Measurements from ENCODE around the gene LLGL2. TPM values are rescaled to one million over a fixed set of nuclear protein-coding genes. Genes with fewer than 3 reads are reported as not detected.

Gene LLGL2
- total RNA-seq, 1 donor from 2014 or later, result 82.1 TPM

DNA sequence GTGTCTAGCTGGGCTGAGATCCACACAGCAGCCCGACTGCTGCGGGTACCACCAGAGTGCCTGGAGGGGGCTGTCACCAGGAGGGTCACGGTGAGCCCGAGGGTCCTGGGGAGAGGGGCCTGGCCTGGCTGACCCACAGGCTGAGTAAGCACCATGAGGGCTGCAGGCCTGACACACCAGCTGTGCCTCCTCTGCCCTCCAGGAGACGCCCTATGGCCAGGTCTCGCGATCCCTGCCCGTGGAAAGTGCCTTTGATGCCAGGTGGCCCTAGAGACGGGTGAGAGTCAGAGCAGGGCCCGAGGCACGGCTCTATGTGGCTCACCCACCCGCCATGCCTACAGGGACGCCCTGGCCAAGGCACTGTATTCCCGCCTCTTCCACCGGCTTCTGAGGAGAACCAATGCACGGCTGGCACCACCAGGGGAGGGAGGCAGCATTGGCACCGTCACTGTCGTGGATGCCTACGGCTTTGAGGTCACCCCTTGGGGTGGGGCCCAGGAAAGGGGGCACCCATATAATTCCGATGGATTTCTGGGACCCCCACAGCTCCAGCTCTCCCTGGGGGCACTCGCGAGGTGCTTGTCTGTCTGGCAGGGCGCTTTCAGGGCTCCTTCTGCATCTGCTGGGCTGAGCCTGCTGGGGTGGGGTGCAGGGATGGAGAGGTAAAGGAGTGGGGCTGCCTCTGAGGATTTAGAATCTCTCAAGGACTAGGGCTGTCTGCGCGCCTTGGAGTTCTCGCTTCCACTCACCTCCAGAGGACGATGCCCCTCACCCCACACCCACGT, 69.2 kb downstream of the LLGL2 start:
- peak; percentile 10 for ATAC-seq

DNA sequence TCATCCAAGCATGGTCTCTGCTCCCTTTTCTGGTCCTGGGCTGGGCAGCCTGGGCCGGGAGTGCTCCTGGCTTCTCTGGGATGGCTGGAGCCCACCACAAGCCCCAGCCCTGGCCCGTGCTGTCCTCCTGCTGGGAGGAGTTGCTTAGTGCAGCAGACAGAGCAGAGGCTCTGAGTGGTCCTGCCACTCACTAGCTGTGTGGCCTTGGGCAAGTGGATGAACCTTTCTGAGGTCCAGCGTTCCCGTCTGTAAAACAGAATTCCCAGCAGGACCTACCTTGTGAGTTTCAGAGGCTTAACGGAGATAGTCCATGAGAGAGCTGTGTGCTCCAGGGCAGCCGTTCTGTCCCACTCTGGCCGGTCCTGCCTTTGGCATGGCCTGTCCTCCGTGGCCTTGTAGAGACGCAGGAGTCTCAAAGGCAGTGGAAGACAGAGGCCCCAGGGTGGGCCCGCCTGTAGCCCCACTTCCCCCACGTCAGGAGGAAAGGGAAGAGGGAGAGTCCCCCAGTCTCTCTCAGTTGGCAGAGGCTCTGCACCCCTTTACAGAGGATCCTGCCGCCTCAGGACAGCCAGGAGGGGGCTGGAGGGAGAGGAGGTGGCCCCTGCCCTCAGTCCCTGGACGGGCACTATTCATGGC, 69.9 kb downstream of the LLGL2 start:
- no peak for ATAC-seq

DNA sequence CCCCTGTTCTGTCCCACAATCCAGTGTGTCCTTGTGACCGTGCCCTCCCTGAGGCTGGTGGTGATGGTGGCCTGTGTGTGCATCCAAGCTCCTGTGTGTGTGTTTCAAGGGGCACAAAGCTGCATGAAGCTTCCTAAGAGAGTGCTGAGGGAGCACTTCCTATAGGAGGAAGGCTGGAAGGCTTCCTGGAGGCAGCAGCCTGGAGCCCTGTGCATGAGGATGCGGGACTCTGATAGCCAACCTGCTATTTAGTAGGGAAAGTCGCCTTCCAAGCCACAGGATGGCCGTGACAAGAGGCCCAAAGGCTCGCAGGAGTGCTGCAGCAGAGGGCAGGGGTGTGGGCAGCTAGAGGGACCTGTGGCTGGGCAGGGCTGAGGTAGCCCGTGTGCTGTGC, 70.4 kb downstream of the LLGL2 start:
- ATAC-seq, result no peak

DNA sequence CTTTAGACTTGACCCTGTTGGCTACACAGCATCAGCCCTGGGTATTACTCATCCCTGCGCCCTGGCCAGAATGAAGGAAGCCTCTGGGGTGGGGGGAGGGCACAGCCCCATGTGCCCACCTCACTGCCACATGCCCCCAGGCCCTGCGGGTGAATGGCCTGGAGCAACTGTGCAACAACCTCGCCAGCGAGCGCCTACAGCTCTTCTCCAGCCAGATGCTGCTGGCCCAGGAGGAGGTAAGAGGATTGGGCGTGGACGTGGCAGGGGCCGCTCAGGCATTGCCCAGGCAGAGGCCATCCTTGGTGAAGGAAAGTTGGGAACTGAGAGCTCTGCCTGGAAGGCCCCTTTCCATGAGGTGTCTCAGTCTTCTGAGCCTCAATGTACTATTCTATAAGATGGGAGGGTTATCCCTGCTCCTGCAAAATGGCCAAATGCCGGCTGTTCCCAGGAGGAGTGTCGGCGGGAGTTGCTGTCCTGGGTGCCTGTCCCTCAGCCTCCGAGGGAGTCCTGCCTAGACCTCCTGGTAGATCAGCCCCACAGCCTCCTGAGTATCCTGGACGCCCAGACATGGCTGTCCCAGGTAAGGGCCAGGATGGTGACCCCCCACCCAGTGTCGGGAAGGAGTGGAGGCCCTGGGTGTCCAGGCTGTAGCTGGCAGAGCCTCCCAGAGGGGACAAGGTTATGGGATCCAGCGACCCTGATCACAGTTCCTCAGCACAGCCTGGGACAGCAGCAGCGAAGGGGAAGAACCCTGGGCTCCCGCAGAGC, 71.0 kb downstream of the LLGL2 start:
- ATAC-seq, result no peak

DNA sequence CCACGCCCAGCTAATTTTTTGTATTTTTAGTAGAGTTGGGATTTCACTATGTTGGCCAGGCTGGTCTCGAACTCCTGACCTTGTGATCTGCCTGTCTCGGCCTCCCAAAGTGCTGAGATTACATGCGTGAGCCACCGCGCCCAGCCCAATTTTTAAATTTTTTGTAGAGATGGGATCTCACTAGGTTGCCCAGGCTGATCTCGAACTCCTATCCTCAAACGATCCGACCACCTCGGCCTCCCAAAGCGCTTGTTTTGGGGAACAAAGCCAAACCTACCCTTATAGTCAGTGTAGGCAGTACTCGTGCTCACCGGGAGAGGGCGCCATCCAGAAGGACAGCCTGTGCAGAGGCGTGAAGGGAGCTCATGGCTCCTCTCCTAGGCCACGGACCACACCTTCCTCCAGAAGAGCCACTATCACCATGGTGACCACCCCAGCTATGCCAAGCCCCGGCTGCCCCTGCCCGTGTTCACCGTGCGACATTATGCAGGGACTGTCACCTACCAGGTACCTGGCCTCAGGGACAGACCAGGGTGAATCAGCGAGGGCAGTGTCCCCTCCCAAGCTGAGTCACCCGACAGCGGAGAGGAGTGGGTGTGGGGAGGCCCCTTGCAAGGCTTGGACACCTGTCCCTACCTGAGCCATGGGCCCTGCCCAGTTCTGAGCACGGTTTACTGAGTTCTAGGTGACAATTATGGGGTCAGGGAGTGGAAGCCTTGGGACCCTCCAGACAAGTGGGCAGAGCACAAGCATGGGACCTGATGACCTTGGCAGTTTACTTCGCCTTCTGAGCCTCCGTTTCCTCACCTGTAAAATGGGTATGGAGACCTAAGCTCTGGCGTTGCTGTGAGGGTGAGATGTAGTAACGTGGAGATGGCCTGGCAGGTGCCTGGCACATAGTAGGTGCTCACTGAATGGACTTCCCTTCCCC, 75.8 kb downstream of the LLGL2 start:
- peak; percentile 77 for ATAC-seq

DNA sequence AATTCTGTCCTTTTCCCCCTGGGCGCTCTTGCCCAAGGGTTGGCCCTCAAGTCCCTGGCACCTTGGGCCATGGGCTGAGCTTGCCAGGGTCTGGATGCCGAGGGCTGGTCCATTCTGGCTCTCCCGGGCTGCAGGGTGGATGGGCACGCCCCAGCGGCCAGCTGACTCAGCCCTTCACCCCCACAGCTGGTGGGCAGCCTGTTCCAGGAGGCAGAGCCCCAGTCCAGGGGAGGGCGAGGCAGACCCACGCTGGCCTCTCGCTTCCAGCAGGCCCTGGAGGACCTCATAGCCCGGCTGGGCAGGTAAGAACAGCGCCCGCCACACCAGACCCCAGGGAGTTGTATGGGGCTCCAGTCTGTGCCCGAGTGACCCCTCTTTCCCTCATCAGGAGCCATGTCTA, 77.1 kb downstream of the LLGL2 start:
- peak; percentile 1 for ATAC-seq

DNA sequence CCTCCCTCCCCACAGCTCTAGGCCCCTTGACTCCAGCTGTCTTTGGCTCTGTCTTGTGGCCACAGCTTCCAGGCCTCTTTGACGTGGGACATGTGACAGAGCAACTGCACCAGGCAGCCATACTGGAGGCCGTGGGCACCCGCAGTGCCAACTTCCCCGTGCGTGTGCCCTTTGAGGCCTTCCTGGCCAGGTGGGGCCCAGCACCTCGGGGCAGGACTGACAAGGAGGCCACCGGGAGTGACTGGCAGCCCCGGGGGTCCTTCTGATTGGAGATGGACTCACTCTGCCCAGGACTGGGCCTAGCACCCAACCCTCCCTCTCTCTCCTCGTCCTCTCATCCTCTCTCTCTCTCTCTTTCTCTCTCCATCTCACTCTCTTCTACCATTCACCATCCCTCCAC, 77.6 kb downstream of the LLGL2 start:
- ATAC-seq, result no peak

DNA sequence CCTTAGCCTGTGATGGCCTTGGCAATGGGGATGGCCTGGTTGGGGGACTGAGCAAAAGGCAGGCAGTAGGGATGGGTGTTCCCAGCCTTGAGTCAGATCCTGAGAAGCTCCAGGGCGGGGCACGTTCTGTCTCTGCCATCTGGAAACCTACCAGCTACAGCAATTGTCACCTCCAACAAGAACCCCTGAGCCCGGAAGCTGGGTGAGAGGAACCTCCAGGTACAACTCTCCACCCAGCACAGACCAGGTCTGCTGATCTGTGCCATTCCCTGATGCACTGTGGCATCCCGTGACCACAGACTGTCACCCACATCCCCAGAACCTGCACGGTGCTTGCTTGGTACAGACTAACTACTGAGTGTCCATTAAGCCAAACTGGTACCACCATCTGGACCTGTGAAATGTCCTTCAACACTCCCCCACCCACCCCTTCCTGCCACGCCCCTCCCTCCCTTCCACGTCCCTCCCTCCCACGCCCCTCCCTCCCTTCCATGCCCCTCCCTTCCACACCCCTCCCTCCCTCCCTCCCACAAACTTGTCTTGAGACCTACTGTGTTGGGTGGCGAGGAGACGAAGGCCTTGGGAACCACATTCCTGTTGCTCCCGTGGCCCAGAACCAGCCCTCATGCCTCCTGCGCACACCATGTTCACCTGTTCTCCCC, 78.7 kb downstream of the LLGL2 start:
- ATAC-seq, result peak; percentile 68

DNA sequence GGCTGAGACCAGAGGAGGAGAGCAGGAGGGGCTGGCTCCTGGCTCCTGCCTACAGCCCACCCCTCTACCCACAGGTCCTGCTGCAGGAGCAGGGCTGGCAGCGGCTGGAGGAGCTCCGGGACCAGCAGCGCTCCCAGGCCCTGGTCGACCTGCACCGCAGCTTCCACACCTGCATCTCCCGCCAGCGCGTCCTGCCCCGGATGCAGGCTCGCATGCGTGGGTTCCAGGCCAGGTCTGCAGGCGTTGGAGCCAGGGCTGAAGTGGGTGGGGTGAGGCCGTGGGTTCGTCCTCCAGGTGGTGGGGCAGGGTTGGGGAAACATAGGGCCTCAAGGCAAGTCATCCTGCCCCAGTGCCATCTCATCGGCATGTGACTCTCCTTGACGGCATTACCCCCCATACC, 80.3 kb downstream of the LLGL2 start:
- ATAC-seq, result no peak

DNA sequence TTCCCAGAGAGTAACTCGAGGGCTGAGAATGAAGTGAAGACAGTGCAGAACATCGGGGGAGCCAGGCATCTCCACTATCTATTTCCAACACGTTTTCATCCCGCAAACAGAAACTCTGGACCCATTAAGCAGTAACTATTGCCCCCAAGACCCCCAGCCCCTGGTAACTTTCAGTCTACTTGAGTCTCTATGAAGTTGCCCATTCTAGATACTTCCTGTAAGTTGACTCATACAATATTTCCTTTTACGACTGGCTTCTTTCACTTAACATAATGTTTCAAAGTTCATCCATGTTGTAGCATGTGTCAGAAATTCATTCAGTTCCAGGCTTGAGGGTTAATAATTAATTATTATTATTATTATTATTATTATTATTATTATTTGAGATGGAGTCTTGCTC, 81.6 kb downstream of the LLGL2 start:
- no peak for ATAC-seq

DNA sequence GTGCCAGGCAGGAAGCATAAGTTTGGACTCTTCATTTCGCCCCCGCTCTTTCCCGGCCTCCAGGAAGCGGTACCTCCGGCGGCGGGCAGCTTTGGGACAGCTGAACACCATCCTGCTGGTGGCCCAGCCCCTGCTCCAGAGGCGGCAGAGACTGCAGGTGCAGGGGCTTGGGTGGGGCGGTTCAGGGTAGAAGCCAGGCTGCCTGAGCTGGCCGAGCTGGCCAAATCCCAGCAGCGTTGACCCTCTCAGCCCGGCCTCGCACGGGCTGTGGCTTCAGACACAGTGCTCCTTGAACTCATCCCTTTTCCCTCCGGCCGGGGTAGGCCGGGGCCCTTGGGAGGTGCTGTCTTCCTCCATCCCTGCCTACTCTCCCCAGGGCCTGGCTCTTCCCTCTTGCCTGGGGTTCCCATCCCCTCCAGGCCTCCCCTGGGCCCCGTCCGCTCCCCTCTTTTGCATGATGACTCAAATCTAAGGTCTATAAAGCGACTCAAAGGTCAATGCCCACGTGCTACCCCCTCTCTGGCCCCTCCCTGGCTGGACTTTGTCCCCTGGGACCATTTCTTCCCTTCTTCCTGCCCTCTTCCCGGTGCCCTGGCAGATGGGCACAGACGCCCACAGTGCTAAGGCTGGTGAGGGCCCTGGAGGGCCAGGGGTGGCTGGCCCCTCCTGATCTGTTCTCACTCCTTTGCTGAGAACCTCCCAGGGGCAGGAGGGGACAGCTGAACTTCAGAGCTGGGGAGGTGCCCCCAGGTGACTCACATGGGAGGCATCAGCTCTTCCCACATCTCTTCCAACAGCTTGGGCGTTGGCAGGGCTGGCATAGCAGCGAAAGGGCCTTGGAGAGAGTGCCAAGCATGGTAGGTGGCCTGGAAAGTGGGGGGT, 84.8 kb downstream of the LLGL2 start:
- peak; percentile 44 for ATAC-seq

DNA sequence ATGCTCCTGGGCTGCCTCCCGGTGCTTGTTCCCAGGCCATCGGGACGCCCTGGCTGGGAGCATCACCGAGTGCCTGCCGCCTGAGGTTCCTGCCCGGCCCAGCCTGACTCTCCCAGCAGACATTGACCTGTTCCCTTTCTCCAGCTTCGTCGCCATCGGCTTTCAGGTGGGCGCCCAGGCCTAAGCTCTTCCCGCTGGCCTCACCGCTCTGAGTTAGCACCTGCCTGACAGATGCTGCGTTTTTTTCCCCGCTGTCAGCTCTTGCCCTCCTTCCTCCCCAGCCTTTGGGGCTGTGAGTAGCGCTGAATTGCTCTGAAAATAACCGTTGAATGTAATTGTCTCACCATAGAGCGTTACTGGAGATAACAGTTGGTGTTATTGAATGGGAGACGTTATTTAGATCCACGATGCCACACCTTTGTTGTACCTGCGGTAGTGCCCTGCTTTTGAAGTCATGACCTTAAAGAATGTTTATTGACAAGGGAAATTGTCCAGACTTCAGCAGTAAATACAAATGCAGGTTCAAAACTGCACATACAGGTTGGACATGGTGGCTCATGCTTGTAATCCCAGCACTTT, 86.4 kb downstream of the LLGL2 start:
- no peak for ATAC-seq

DNA sequence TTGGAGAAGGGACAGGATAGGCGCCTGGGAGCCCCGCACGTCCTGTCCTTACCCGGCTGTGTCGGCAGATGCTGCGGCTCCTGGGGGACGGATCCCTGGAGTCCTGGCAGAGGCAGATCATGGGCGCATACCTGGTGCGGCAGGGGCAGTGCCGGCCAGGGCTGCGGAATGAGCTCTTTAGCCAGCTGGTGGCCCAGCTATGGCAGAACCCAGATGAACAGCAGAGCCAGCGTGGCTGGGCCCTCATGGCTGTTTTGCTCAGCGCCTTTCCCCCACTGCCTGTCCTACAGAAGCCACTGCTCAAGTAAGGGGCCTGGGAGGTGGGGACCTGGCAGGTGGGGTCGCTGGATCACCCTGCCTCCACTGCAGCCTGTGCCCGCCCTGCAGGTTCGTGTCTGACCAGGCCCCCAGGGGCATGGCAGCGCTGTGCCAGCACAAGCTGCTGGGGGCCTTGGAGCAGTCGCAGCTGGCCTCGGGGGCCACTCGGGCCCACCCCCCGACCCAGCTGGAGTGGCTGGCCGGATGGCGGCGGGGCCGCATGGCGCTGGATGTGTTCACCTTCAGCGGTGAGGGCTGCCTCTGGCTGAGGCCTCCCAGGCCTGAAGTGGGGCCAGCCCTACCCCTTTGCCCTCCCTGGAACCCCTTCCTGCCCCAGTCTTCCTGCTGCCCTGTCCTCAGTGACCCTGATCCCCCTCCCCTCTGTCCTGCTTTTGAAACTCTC, 87.6 kb downstream of the LLGL2 start:
- no peak for ATAC-seq

DNA sequence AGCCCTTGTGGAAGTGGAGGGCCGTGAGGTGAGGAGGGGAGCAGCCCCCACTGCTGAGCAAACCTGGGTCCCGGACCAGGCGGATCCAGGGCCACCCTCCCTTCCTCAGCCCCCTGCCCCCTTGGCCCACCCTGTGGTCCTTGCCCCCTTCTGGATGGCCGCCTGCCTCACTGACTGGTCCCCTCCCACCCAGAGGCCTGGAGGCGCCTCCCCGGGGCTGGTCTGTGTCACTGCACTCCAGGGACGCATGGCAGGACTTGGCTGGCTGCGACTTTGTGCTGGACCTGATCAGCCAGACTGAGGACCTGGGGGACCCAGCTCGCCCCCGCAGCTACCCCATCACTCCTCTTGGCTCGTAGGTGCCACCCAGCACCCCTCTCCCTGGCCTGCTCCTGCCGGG, 88.5 kb downstream of the LLGL2 start:
- no peak for ATAC-seq

DNA sequence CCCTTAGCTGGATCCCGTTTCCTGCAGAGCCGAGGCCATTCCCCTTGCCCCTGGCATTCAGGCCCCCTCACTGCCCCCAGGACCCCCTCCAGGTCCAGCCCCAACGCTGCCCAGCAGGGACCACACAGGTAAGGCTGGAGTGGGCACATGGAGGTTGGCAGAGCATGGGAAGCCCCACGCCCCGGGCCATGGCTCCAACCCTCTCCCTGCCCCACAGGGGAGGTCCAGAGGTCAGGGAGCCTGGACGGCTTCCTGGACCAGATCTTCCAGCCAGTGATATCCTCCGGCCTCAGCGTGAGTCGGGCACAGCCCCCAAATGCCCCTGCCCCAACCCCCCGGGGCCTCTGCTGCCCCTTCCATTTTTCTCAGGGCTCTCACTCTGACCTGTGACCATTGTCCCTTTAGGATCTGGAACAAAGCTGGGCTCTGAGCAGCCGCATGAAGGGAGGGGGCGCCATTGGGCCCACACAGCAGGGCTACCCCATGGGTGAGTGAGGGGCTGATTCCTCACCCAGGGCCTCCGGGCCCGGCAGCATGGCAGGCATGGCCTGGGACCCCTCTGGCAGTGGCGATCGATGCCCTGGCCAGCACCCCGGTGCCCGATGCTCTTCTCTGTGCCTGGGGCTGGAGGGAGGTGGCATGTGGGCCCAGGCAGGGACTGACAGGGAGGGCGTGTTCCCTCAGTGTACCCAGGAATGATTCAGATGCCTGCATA, 89.2 kb downstream of the LLGL2 start:
- no peak for ATAC-seq

DNA sequence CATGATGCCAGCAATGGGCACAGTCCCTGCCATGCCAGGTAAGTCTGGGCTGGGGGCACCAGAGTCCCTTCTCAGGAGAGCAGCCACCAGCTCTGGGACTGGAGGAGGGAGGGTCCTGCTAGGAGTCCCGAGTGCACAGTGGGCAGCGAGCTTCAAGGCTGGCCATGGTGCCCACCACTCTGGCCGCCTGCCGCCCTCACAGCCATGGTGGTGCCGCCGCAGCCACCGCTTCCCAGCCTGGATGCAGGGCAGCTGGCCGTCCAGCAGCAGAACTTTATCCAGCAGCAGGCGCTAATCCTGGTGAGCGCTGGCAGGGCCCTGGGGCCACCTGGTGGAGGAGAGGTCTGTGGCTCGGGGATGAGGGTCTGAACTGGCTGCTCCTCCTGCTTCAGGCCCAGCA, 89.8 kb downstream of the LLGL2 start:
- ATAC-seq, result no peak

DNA sequence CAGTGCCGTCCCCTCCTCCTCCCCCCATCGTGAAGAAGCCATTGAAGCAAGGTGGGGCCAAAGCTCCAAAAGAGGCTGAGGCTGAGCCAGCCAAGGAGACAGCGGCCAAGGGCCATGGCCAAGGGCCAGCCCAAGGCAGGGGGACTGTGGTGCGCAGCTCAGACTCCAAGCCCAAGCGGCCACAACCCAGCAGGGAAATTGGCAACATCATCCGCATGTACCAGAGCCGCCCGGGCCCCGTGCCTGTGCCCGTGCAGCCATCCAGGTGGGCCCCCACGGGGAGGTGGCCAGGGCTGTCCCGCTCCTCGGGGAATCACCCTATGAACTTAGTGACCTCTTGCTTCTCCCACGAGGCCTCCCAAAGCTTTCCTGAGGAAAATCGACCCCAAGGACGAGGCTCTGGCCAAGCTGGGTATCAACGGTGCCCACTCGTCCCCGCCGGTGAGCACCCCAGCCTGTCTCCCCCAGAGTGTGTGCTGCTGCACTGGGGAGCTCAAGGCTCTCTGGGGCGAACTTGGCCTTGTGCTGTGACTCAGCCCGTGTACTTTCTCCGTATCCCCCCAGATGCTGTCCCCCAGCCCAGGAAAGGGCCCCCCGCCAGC, 91.1 kb downstream of the LLGL2 start:
- no peak for ATAC-seq

DNA sequence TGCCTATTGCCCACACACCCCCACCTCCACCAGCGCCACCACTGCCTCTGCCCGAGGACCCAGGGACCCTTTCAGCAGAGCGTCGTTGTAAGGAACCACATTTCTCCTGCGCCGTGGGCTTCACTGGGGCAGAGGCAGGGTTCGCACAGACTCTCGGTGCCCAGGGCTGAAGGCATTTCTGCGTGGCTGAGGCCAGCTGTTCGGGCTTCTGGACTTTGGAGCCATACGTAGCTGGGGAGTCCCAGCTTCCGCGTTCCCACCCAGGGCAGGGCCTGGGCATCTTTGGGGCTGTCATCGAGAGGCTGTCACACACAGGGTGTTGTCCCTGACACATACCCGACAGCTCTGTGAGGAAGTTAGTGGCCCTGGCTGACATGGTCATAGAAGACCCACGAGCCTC, 91.7 kb downstream of the LLGL2 start:
- ATAC-seq, result no peak

DNA sequence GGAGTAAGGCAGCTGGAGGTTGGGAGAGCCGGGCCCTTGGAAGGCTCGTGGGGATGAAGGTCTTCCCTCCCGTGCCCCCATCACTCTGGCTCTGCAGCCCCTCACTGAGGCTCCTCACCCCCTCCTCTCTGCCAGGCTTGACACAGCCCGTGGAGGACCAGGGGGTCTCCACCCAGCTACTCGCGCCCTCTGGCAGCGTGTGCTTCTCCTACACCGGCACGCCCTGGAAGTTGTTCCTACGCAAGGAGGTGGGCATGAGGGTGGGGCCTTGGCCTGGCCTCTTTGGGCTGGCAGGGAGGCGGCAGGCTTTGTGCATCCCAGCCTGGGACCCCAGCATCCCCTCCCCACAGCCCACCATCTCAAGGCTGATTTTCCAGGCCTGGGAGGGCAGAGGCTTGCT, 92.2 kb downstream of the LLGL2 start:
- ATAC-seq, result no peak

All from esophagus mucosa (tissue), 1 donor.